AG04450 (cell line): ENCODE measurements around the gene PCSK1N. TPM values are rescaled to one million over a fixed set of nuclear protein-coding genes. Genes with fewer than 3 reads are reported as not detected.

ENCODE experiments used
- CTCF ChIA-PET: fragments of 300-600, 350-600 bp; formaldehyde crosslinking; extraction: SDS; loops from one replicate; lab custom pipeline; 2022; ENCODE audit warnings: antibody characterized with exemption, inconsistent platforms; lab: Charles Lee
- POLR2A ChIA-PET: fragments of 350-600 bp; formaldehyde crosslinking; extraction: SDS; loops from one replicate; lab custom pipeline; 2021; ENCODE audit warnings: antibody characterized with exemption, inconsistent platforms; lab: Yijun Ruan, JAX
- DNase-seq: peaks from one replicate; pipeline ENCODE4 v3.0.0-alpha.2; 2011; ENCODE audit warnings: low read depth, low spot score
- H3K27ac ChIP-seq: one replicate; pipeline ENCODE4 v1.5.1; 2012; ENCODE audit warnings: low read depth, low read length, control low read depth
- H3K27me3 ChIP-seq: one replicate; pipeline ENCODE4 v1.6.0; 2012; ENCODE audit warnings: low read length; ENCODE audit not compliant: control insufficient read depth, insufficient read depth
- H3K4me3 ChIP-seq: 2 replicates; pipeline ENCODE4 v1.5.1; 2011; ENCODE audit warnings: mild to moderate bottlenecking, low read depth, low read length, control low read depth
- H3K9me3 ChIP-seq: 2 replicates; pipeline ENCODE4 v1.5.1; 2012; ENCODE audit warnings: low read length; ENCODE audit not compliant: control insufficient read depth, insufficient read depth
- CTCF ChIP-seq: IDR thresholded peaks from 2 replicates; pipeline ENCODE4 v1.5.1; 2011; ENCODE audit warnings: low read depth, low read length, control low read depth, inconsistent platforms
- polyA plus RNA-seq: library from polyadenylated mRNA; depleted of rRNA; stranded (reverse); fragments of >200 nt; gene quantifications from 2 replicates; pipeline ENCODE4 v1.2.3, GENCODE V29; 2011

PCSK1N gene
- polyA plus RNA-seq, 1 experiment = not detected

DNA sequence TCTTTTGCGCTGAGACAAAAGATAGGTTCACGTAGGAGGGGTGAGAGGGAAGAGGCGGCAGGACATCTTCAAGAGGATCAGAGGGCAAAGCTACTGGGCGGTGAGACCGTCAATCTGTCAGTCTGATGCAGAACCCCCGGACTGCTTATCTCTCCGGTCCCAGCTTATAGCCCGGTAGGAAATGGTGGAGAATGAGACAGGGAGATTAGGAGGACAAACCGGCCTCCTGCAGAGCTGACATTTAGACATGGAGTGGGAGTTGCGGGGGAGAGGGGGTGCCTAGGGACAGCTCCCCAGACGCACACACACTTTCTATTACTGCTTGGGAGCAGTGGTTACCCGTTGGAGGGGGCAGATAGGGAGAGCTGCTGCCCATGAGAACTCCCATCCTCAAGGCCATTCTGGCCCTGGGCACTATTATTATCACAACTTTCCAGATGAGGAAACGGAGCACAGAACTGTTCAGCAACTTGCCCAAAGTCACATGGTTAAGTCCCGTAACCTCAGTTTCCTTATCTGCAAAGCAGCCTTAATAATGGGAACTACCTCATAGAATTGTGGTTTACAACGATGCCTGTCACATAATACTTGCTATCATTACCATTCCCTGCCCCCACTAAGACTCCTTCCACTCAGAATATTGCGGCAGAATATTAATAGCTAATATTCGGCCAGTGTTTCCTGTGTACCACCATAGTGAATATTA lies 34.7 kb downstream of the PCSK1N start:
- no peak for DNase-seq
- no peaks in the 10 kb centered on the region for H3K27me3 ChIP-seq
- H3K4me3 ChIP-seq = peak overlapping the region; percentile 72
- ChIA-PET CTCF (no interaction called here), POLR2A (interaction anchor here (0.5 kb wide), 1 partner anchor 202 kb away, joined by 3 read pairs; the partner anchor contains the start of gene GRIPAP1)
- no peak for TF ChIP-seq CTCF
- no peaks in the 10 kb centered on the region for H3K9me3 ChIP-seq
- peak overlapping the region; percentile 90 for H3K27ac ChIP-seq

DNA sequence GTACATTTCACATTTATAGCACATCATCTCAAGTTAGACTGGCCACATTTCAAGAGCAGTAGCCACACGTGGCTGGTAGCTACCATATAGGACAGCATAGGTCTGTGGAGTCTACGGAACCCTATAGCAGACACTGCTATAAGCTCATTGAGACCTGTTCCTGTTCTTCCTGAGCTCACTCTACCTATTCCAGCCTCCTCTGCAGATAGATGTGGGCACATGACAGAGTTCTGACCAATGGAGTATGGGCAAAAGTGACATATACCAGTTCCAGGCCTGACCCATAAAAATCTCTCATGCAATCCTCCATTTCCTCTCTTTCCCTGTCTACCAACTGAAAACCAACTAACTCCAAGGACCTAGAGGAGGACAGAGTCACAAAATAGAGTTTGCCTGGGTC lies 37.1 kb downstream of the PCSK1N start:
- H3K27me3 ChIP-seq = no peaks in the 10 kb centered on the region
- H3K9me3 ChIP-seq = no peaks in the 10 kb centered on the region
- no peak overlapping the region for H3K27ac ChIP-seq
- no peak overlapping the region for H3K4me3 ChIP-seq
- ChIA-PET CTCF (no interaction called here), POLR2A (interaction anchor here (0.7 kb wide), 2 partner anchors 430 to 455 kb away, joined by 5 to 9 read pairs; no protein-coding TSS in a partner anchor)
- TF ChIP-seq CTCF = no peak
- DNase-seq = no peak

DNA sequence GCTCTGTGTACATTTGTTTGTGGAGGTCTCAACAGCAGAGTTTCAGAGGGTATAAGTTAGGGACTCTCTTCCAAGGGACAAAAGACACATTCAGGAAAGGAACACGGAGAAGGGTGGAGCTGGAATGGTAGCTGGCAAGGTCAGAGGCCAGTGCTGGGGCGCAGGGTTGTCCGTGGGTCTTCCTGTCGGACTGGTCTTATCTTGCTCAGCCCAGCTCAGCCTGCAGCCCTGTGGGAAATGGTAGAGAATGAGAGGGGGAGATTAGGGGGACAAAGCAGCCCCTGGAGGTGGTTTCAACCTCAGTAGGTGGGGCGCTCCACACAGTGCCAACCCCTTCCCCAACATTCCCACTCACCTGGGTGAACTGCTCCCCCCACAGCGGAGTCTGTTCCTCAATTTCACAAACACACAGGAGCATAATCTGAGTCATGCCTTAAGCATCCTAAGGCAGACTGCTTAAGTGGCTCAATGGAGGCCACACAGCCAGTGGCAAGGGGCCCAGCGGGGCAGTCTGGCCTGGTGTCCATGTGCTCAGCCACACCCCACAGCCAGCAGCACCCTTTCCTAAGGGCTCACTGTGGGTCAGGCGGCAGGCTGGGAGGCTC lies 40.4 kb downstream of the PCSK1N start:
- CTCF ChIA-PET = no interaction called here
- H3K9me3 ChIP-seq = no peaks in the 10 kb centered on the region
- POLR2A ChIA-PET = no interaction called here
- H3K27ac ChIP-seq = no peak overlapping the region
- peak; percentile 3 for DNase-seq
- no peak for TF ChIP-seq CTCF
- H3K4me3 ChIP-seq = no peak overlapping the region
- H3K27me3 ChIP-seq = no peaks in the 10 kb centered on the region

- ChIA-PET POLR2A (no interaction called here), CTCF (no interaction called here)
- no peak overlapping the region for H3K27ac ChIP-seq
- no peak for DNase-seq
- TF ChIP-seq CTCF = no peak
- H3K27me3 ChIP-seq = no peaks in the 10 kb centered on the region
- no peak overlapping the region for H3K4me3 ChIP-seq
- H3K9me3 ChIP-seq = no peaks in the 10 kb centered on the region
Observed at GRCh38 chrX:48794340-48794910, 41.0 kb downstream of the PCSK1N start.

- POLR2A ChIA-PET = no interaction called here
- H3K4me3 ChIP-seq = no peak overlapping the region
- no peak for DNase-seq
- no peaks in the 10 kb centered on the region for H3K9me3 ChIP-seq
- no peaks in the 10 kb centered on the region for H3K27me3 ChIP-seq
- CTCF ChIA-PET = no interaction called here
- TF ChIP-seq CTCF = no peak
- no peak overlapping the region for H3K27ac ChIP-seq
Observed at GRCh38 chrX:48793935-48794334, 41.5 kb downstream of the PCSK1N start.
